KOPT-K1 (cell line): Measurements from ENCODE around the gene FMN2.

Experiments used
- H3K27ac ChIP-seq: fragments of 200-600 bp; sonication (generic); 2 replicates; pipeline ENCODE4 v1.5.1; 2016; ENCODE audit warnings: antibody characterized with exemption, mild to moderate bottlenecking, low read depth, low read length; ENCODE audit not compliant: poor library complexity, severe bottlenecking
- H3K36me3 ChIP-seq: fragments of 200-600 bp; sonication (generic); 2 replicates; pipeline ENCODE4 v1.5.1; 2017; ENCODE audit warnings: antibody characterized with exemption, mild to moderate bottlenecking, low read length, moderate library complexity; ENCODE audit not compliant: insufficient read depth
- H3K9me3 ChIP-seq: fragments of 200-600 bp; sonication (generic); 2 replicates; pipeline ENCODE4 v1.5.1; 2017; ENCODE audit warnings: antibody characterized with exemption, low read length, mild to moderate bottlenecking; ENCODE audit not compliant: insufficient read depth, poor library complexity, severe bottlenecking

The FMN2 gene

GRCh38 chr1:240501115-240501514 is 409.4 kb downstream of the FMN2 start:
- Histone ChIP-seq H3K27ac (no peak overlapping the region), H3K36me3 (no peaks in the 10 kb centered on the region), H3K9me3 (no peaks in the 10 kb centered on the region)

- H3K9me3 ChIP-seq: no peaks in the 10 kb centered on the region
- H3K27ac ChIP-seq: no peak overlapping the region
- no peaks in the 10 kb centered on the region for H3K36me3 ChIP-seq
These were observed 411.4 kb downstream of the FMN2 start for GRCh38 chr1:240503036-240503435.

GRCh38 chr1:240503558-240503957 is 411.9 kb downstream of the FMN2 start:
- H3K36me3 ChIP-seq: no peaks in the 10 kb centered on the region
- no peak overlapping the region for H3K27ac ChIP-seq

GRCh38 chr1:240506176-240506575 is 414.5 kb downstream of the FMN2 start:
- no peak overlapping the region for H3K27ac ChIP-seq

More at GRCh38 chr1:240503558-240503957, 411.9 kb downstream of the FMN2 start:
- H3K9me3 ChIP-seq: no peaks in the 10 kb centered on the region

GRCh38 chr1:240508201-240508600 is 416.5 kb downstream of the FMN2 start:
- H3K9me3 ChIP-seq: no peaks in the 10 kb centered on the region
- no peaks in the 10 kb centered on the region for H3K36me3 ChIP-seq
- H3K27ac ChIP-seq: no peak overlapping the region

More at GRCh38 chr1:240506176-240506575, 414.5 kb downstream of the FMN2 start:
- Histone ChIP-seq H3K36me3 (no peaks in the 10 kb centered on the region), H3K9me3 (no peaks in the 10 kb centered on the region)

GRCh38 chr1:240508950-240509349 is 417.3 kb downstream of the FMN2 start:
- Histone ChIP-seq H3K9me3 (no peaks in the 10 kb centered on the region), H3K36me3 (no peaks in the 10 kb centered on the region), H3K27ac (no peak overlapping the region)

- Histone ChIP-seq H3K9me3 (no peaks in the 10 kb centered on the region), H3K36me3 (no peaks in the 10 kb centered on the region), H3K27ac (no peak overlapping the region)
These were observed 420.1 kb downstream of the FMN2 start for GRCh38 chr1:240511789-240512188.

- Histone ChIP-seq H3K9me3 (no peaks in the 10 kb centered on the region), H3K36me3 (no peaks in the 10 kb centered on the region), H3K27ac (no peak overlapping the region)
These were observed 423.8 kb downstream of the FMN2 start for GRCh38 chr1:240515505-240515904.

- no peaks in the 10 kb centered on the region for H3K36me3 ChIP-seq
- no peaks in the 10 kb centered on the region for H3K9me3 ChIP-seq
These were observed 424.4 kb downstream of the FMN2 start for GRCh38 chr1:240516069-240516468.

GRCh38 chr1:240517891-240518290 is 426.2 kb downstream of the FMN2 start:
- no peak overlapping the region for H3K27ac ChIP-seq
- no peaks in the 10 kb centered on the region for H3K36me3 ChIP-seq
- H3K9me3 ChIP-seq: peaks cover 6% of the 10 kb centered on the region

More at GRCh38 chr1:240516069-240516468, 424.4 kb downstream of the FMN2 start:
- no peak overlapping the region for H3K27ac ChIP-seq

- no peak overlapping the region for H3K27ac ChIP-seq
These were observed 430.6 kb downstream of the FMN2 start for GRCh38 chr1:240522122-240522822.

GRCh38 chr1:240524356-240525069 is 432.8 kb downstream of the FMN2 start:
- no peaks in the 10 kb centered on the region for H3K36me3 ChIP-seq
- H3K27ac ChIP-seq: no peak overlapping the region
- peaks cover 6% of the 10 kb centered on the region for H3K9me3 ChIP-seq

More at GRCh38 chr1:240522122-240522822, 430.6 kb downstream of the FMN2 start:
- H3K36me3 ChIP-seq: no peaks in the 10 kb centered on the region
- peaks cover 6% of the 10 kb centered on the region for H3K9me3 ChIP-seq
